GM12873 (cell line): ENCODE data around the gene NPR1.

ENCODE experiments used
- TF ChIP-seq, protein P1 (sequence below): IDR thresholded peaks from 2 replicates; pipeline ENCODE4 v1.5.1; 2012; ENCODE audit warnings: low read depth, mild to moderate bottlenecking, moderate library complexity, low read length, control low read depth; ENCODE audit not compliant: insufficient read depth; ENCODE audit errors: missing control alignments

The NPR1 gene

GRCh38 chr1:153727463-153728304, 49.2 kb downstream of the NPR1 start, which contains the start of gene INTS3:
INTS3 (plus strand) TSS chr1:153728050; CDS start chr1:153728635, 585 bp downstream.
- TF ChIP-seq, protein P1, sequence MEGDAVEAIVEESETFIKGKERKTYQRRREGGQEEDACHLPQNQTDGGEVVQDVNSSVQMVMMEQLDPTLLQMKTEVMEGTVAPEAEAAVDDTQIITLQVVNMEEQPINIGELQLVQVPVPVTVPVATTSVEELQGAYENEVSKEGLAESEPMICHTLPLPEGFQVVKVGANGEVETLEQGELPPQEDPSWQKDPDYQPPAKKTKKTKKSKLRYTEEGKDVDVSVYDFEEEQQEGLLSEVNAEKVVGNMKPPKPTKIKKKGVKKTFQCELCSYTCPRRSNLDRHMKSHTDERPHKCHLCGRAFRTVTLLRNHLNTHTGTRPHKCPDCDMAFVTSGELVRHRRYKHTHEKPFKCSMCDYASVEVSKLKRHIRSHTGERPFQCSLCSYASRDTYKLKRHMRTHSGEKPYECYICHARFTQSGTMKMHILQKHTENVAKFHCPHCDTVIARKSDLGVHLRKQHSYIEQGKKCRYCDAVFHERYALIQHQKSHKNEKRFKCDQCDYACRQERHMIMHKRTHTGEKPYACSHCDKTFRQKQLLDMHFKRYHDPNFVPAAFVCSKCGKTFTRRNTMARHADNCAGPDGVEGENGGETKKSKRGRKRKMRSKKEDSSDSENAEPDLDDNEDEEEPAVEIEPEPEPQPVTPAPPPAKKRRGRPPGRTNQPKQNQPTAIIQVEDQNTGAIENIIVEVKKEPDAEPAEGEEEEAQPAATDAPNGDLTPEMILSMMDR: no peak

DNA sequence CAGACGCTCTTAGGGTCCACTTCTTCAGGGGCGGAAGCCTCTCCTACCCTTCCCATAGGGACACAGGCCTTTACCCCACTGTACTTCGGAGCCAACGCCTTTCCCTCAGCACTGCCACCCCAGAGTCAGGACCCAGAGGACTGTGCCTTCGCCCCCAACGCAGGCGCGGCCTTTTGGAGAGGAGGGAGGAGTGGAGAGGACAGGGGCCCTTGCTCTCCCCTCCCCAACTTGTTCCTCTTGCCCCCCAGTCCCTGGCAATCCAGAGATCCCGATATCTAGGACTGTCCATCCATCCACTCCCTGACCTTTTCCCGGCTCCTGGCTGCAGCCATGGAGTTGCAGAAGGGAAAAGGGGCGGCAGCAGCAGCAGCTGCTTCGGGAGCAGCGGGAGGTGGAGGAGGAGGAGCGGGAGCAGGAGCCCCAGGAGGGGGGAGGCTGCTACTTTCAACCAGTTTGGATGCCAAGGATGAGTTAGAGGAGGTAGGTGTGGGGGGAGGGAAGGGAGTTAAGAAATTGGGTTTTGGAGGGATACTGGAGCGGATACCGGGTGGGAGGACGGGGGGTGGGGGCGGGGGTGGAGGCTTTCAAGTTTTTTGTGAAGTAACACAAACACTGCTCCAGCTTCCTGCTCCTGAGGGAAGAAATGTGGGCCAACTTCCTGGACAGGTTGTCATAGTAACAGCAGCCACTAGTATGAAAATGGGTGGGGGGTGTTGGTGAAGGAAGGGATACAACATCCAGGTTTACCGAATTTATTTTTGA, 50.0 kb downstream of the NPR1 start:
- TF ChIP-seq, protein P1: no peak

- TF ChIP-seq, protein P1: no peak
These were observed 52.0 kb downstream of the NPR1 start for GRCh38 chr1:153730468-153730988.

- TF ChIP-seq, protein P1: no peak
These were observed 55.5 kb downstream of the NPR1 start for GRCh38 chr1:153733970-153734369.

- TF ChIP-seq, protein P1: no peak
These were observed 56.1 kb downstream of the NPR1 start for GRCh38 chr1:153734396-153735089.

DNA sequence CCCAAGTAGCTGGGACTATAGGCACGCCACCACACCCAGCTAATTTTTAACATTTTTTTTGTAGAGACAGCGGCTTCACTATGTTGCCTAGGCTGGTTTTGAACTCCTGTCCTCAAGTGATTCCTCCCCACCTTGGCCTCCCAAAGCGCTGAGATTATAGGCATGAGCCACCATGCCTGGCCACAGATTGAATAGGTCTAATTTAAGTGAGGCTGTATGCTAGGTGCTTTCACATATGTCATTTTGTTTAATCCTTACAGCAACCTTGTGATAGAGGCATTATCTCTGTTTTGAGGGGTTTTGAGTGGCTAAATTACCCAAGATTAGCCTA, 56.6 kb downstream of the NPR1 start:
- TF ChIP-seq, protein P1: no peak
